Subcutaneous abdominal adipose tissue (tissue), 5 donors: ENCODE measurements around the gene CNIH4.
"Not testable (repeated sequence)": the region's sequence is repeated elsewhere in the genome, so short reads cannot be mapped to it uniquely, and the experiment has no call there.

Experiments used
- H3K27ac ChIP-seq: one replicate; pipeline ENCODE4 v1.7.0; 2013; ENCODE audit warnings: low read depth, mild to moderate bottlenecking, inconsistent platforms, low read length, moderate library complexity
- H3K27me3 ChIP-seq, 5 donors: one replicate each; pipeline ENCODE4 v1.7.0; 2013; ENCODE audit warnings: low read length in 5 of 5, inconsistent platforms in 1 of 5; ENCODE audit not compliant: control insufficient read depth in 5 of 5, insufficient read depth in 4 of 5
- H3K36me3 ChIP-seq, 5 donors: one replicate each; pipeline ENCODE4 v1.7.0; 2013; ENCODE audit warnings: low read length in 5 of 5; ENCODE audit not compliant: control insufficient read depth in 5 of 5, insufficient read depth in 5 of 5
- H3K4me1 ChIP-seq, 5 donors: one replicate each; pipeline ENCODE4 v1.7.0; 2013; ENCODE audit warnings: low read length in 5 of 5, mild to moderate bottlenecking in 3 of 5, moderate library complexity in 1 of 5; ENCODE audit not compliant: control insufficient read depth in 5 of 5, insufficient read depth in 5 of 5
- H3K4me3 ChIP-seq, 5 donors: one replicate each; pipeline ENCODE4 v1.7.0; 2013; ENCODE audit warnings: low read length in 5 of 5, low read depth in 1 of 5
- H3K9ac ChIP-seq, 5 donors: one replicate each; pipeline ENCODE4 v1.7.0; 2013; ENCODE audit warnings: low read length in 5 of 5, mild to moderate bottlenecking in 4 of 5, moderate library complexity in 3 of 5
- H3K9me3 ChIP-seq, 5 donors: one replicate each; pipeline ENCODE4 v1.7.0; 2013; ENCODE audit warnings: low read length in 5 of 5; ENCODE audit not compliant: control insufficient read depth in 5 of 5
- donor health status: healthy.
- donor health status: healthy.
- donor health status: healthy.
- donor health status: healthy.
- donor health status: healthy.

The CNIH4 gene

GRCh38 chr1:224408294-224408590, 51.6 kb downstream of the CNIH4 start:
- no peak overlapping the region for H3K9ac ChIP-seq
- no peak overlapping the region for H3K4me3 ChIP-seq
- H3K36me3 ChIP-seq, result peaks cover 49 to 86% (median 61%) of the 10 kb centered on the region in 5 donors
- H3K27ac ChIP-seq, result no peak overlapping the region
- no peaks in the 10 kb centered on the region for H3K9me3 ChIP-seq
- no peaks in the 10 kb centered on the region for H3K27me3 ChIP-seq
- H3K4me1 ChIP-seq, result peaks cover 0 to 3% (median 0%) of the 10 kb centered on the region in 5 donors

- H3K4me1 ChIP-seq, result no peaks in the 10 kb centered on the region
- peaks cover 40 to 73% (median 47%) of the 10 kb centered on the region in 5 donors for H3K36me3 ChIP-seq
- no peak overlapping the region for H3K4me3 ChIP-seq
- H3K9ac ChIP-seq, result no peak overlapping the region
- no peaks in the 10 kb centered on the region for H3K9me3 ChIP-seq
- H3K27ac ChIP-seq, result no peak overlapping the region
- no peaks in the 10 kb centered on the region for H3K27me3 ChIP-seq
Measured at GRCh38 chr1:224411766-224412165, 55.1 kb downstream of the CNIH4 start.

GRCh38 chr1:224420106-224420505, 63.4 kb downstream of the CNIH4 start:
- Histone ChIP-seq H3K4me3 (no peak overlapping the region), H3K9me3 (no peaks in the 10 kb centered on the region), H3K9ac (no peak overlapping the region), H3K27me3 (no peaks in the 10 kb centered on the region), H3K27ac (no peak overlapping the region), H3K36me3 (peaks cover 78 to 94% (median 84%) of the 10 kb centered on the region in 5 donors), H3K4me1 (no peaks in the 10 kb centered on the region)

- Histone ChIP-seq H3K9me3 (no peaks in the 10 kb centered on the region), H3K4me3 (no peak overlapping the region), H3K27me3 (no peaks in the 10 kb centered on the region), H3K27ac (no peak overlapping the region), H3K36me3 (peaks cover 40 to 60% (median 43%) of the 10 kb centered on the region in 5 donors), H3K9ac (no peak overlapping the region), H3K4me1 (peaks cover 0 to 13% (median 9%) of the 10 kb centered on the region in 5 donors)
Measured at GRCh38 chr1:224425279-224425884, 68.7 kb downstream of the CNIH4 start.

- H3K4me1 ChIP-seq, result peaks cover 6 to 27% (median 23%) of the 10 kb centered on the region in 5 donors
- H3K9me3 ChIP-seq, H3K9ac ChIP-seq, H3K27me3 ChIP-seq, H3K4me3 ChIP-seq: not testable (repeated sequence)
- peak overlapping the region; percentile 51 for H3K27ac ChIP-seq
- H3K36me3 ChIP-seq, result peaks cover 29 to 48% (median 32%) of the 10 kb centered on the region in 5 donors
Measured at GRCh38 chr1:224426869-224427268, 70.2 kb downstream of the CNIH4 start.

GRCh38 chr1:224427346-224427745, 70.7 kb downstream of the CNIH4 start:
- H3K9me3 ChIP-seq, result no peaks in the 10 kb centered on the region
- H3K4me1 ChIP-seq, result peaks cover 6 to 32% (median 28%) of the 10 kb centered on the region in 5 donors
- no peak overlapping the region for H3K4me3 ChIP-seq
- no peaks in the 10 kb centered on the region for H3K27me3 ChIP-seq
- H3K36me3 ChIP-seq, result peaks cover 25 to 44% (median 28%) of the 10 kb centered on the region in 5 donors
- no peak overlapping the region for H3K9ac ChIP-seq
- peak overlapping the region; percentile 51 for H3K27ac ChIP-seq

GRCh38 chr1:224428713-224429112, 72.0 kb downstream of the CNIH4 start:
- Histone ChIP-seq H3K4me1 (peaks cover 6 to 39% (median 38%) of the 10 kb centered on the region in 5 donors), H3K27ac (peak overlapping the region; percentile 89), H3K36me3 (peaks cover 11 to 30% (median 19%) of the 10 kb centered on the region in 5 donors)
- not testable (repeated sequence) for H3K4me3 ChIP-seq, H3K27me3 ChIP-seq, H3K9me3 ChIP-seq, H3K9ac ChIP-seq
